GM12892 (cell line): ENCODE data around the gene CDK5.

ENCODE experiments used
- POLR2A ChIP-seq: IDR thresholded peaks from 2 replicates; pipeline ENCODE4 v1.6.1; 2011; ENCODE audit warnings: low read depth, low read length, control low read depth
- POLR2AphosphoS5 ChIP-seq: IDR thresholded peaks from 2 replicates; pipeline ENCODE4 v1.6.1; 2011; ENCODE audit warnings: low read depth, low read length, control low read depth

- TF ChIP-seq POLR2AphosphoS5, result no peak
- no peak for TF ChIP-seq POLR2A
Observed at GRCh38 chr7:151046603-151047573, 10.8 kb downstream of the CDK5 start.
